ENCODE data around the gene PVALB. TPM values are rescaled to one million over a fixed set of nuclear protein-coding genes. Genes with fewer than 3 reads are reported as not detected.

The PVALB gene
- total and polyA plus RNA-seq, 2 donors (not counting 3 experiments of a cell fraction or from before 2014, with no cell fraction given), result not detected

DNA sequence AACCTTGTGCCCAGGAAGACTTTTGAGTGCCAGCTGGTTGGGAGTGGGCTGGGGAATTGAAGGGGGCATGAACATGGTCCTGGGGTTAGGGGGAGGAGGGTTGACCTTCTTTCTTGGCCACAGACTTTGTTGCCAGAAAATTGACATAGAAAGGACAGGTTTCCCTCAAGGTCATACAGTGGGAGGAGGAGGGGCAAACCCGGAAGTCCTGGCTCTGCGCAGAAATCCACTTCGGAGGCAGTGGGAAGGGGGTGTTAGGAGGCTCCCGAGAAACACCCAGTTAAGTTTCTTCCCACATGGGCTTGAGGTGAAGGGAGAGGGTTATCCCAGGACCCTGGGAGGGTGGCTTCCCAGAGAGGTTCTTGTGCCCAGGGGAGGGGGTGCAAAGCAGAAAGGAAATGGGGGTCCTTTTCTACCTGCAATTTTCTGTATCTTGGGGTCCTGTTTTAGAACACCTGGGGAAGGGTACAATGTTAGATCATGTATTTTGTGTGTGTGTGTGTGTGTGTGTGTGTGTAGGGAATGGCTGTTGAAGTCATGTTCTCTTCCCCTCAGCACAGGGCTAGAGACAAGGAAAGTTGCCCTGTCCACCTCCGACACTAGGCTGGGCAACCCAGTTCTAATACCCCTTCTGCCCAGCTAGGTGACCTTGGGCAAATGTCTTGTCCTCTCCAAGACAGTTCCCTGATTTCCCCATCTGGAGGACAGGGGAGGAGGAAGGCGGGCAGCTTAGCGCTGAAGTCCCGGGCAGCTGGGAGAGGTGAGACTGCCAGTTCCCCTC is 1.1 kb downstream of the PVALB start:
- TF ChIP-seq POLR2A (IDR thresholded peaks at IDR 0.05; ENCODE audit: low read depth, low read length) (no peak), FOS (IDR thresholded peaks at IDR 0.05; ENCODE audit: borderline replicate concordance, insufficient read depth, low read length) (no peak)
- Histone ChIP-seq H3K4me1 (ENCODE audit: control insufficient read depth, extremely low read depth, insufficient read depth, low read length) (no peaks in the 10 kb centered on the region), H4K20me1 (replicated peaks; ENCODE audit: control insufficient read depth, extremely low read depth, insufficient read depth, low read length) (no peaks in the 10 kb centered on the region), H3K27ac (ENCODE audit: insufficient read depth, low read depth, low read length) (no peak overlapping the region), H3K79me2 (ENCODE audit: control insufficient read depth, insufficient read depth, low read length) (no peaks in the 10 kb centered on the region), H3K4me2 (ENCODE audit: insufficient read depth, low read length) (no peak overlapping the region), H3K9me3 (replicated peaks; ENCODE audit: control insufficient read depth, insufficient read depth, low read length) (no peaks in the 10 kb centered on the region), H3K9me1 (replicated peaks; ENCODE audit: control insufficient read depth, extremely low read depth, insufficient read depth, low read length) (no peaks in the 10 kb centered on the region), H3K9ac (replicated peaks; ENCODE audit: extremely low read depth, insufficient read depth, low read length) (no peak overlapping the region), H3K36me3 (ENCODE audit: control insufficient read depth in 2 of 2, extremely low read depth in 1 of 2, insufficient read depth in 2 of 2, low read length in 2 of 2) (no peaks in the 10 kb centered on the region), H3K4me3 (replicated peaks in 1 of 3; ENCODE audit: insufficient read depth in 1 of 3, low read depth in 1 of 3, low read length in 3 of 3) (no peak overlapping the region), H3K27me3 (ENCODE audit: control insufficient read depth in 2 of 2, insufficient read depth in 2 of 2, low read length in 2 of 2) (peaks cover 50% of the 10 kb centered on the region in 2 experiments), H2AFZ (ENCODE audit: low read depth, low read length) (no peak overlapping the region)
- dilution Hi-C loops (cut with MboI; ENCODE audit: extremely low pct_ligation_motif_present, low sequenced_read_pairs) (no loop called here), intact Hi-C loops (cut with micrococcal nuclease) (no loop called here)
- FAIRE-seq, result no peak
- no peak for DNase-seq (ENCODE audit: low read depth, low spot score)
- ChIA-PET CTCF (interaction anchor here (1.0 kb wide), 1 partner anchor 19 kb away, joined by 3 read pairs; no protein-coding TSS in a partner anchor), POLR2A (no interaction called here)
- no TSS peak for BruUV-seq (replicated peaks)

DNA sequence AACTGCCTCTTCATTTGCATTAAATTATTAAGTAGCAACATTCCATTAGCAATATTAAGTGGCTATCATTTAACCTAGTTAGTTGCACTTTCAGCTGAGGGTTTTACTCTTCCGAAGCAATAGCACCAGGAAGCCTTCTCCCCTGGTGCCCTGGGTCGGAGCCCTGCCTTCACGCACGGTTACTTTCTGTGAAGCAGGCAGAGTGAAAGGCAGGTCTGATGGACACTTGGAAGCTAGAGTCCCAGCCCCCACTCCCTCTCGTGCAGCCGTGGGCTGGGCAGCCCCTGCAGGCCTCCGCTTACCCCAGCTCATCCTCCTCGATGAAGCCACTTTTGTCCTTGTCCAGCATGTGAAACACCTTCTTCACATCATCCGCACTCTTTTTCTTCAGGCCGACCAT is 2.0 kb downstream of the PVALB start:
- no peaks in the 10 kb centered on the region for H3K4me1 ChIP-seq (ENCODE audit: control insufficient read depth, extremely low read depth, insufficient read depth, low read length)
- no peak for FAIRE-seq

More for the DNA sequence above, 2.0 kb downstream of the PVALB start:
- Histone ChIP-seq H2AFZ (ENCODE audit: low read depth, low read length) (no peak overlapping the region), H3K4me2 (ENCODE audit: insufficient read depth, low read length) (no peak overlapping the region), H3K27me3 (ENCODE audit: control insufficient read depth in 2 of 2, insufficient read depth in 2 of 2, low read length in 2 of 2) (peaks cover 50% of the 10 kb centered on the region in 2 experiments), H3K9ac (replicated peaks; ENCODE audit: extremely low read depth, insufficient read depth, low read length) (no peak overlapping the region), H3K36me3 (ENCODE audit: control insufficient read depth in 2 of 2, extremely low read depth in 1 of 2, insufficient read depth in 2 of 2, low read length in 2 of 2) (no peaks in the 10 kb centered on the region), H3K9me3 (replicated peaks; ENCODE audit: control insufficient read depth, insufficient read depth, low read length) (no peaks in the 10 kb centered on the region), H3K9me1 (replicated peaks; ENCODE audit: control insufficient read depth, extremely low read depth, insufficient read depth, low read length) (no peaks in the 10 kb centered on the region), H3K27ac (ENCODE audit: insufficient read depth, low read depth, low read length) (no peak overlapping the region), H4K20me1 (replicated peaks; ENCODE audit: control insufficient read depth, extremely low read depth, insufficient read depth, low read length) (no peaks in the 10 kb centered on the region), H3K4me3 (replicated peaks in 1 of 3; ENCODE audit: insufficient read depth in 1 of 3, low read depth in 1 of 3, low read length in 3 of 3) (no peak overlapping the region), H3K79me2 (ENCODE audit: control insufficient read depth, insufficient read depth, low read length) (no peaks in the 10 kb centered on the region)
- POLR2A ChIA-PET, result no interaction called here
- intact Hi-C loops (cut with micrococcal nuclease), result no loop called here
- CTCF ChIA-PET, result no interaction called here
- dilution Hi-C loops (cut with MboI; ENCODE audit: extremely low pct_ligation_motif_present, low sequenced_read_pairs), result no loop called here
- no peak for DNase-seq (ENCODE audit: low read depth, low spot score)
- no TSS peak for BruUV-seq (replicated peaks)
- TF ChIP-seq, protein P1, sequence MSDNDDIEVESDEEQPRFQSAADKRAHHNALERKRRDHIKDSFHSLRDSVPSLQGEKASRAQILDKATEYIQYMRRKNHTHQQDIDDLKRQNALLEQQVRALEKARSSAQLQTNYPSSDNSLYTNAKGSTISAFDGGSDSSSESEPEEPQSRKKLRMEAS (IDR thresholded peaks at IDR 0.05; ENCODE audit: insufficient read depth, insufficient read length), result no peak
- no peak for TF ChIP-seq FOS (IDR thresholded peaks at IDR 0.05; ENCODE audit: borderline replicate concordance, insufficient read depth, low read length)
- no peak for TF ChIP-seq POLR2A (IDR thresholded peaks at IDR 0.05; ENCODE audit: low read depth, low read length)
